DMS114 treated with DMSO at 0.1 percent for 48 hours (cell line): ENCODE data around the gene LSG1.

Source experiments
- DNase-seq: peaks from one replicate; lab custom pipeline; 2025; ENCODE audit not compliant: unreplicated experiment; lab: John Stamatoyannopoulos, UW

LSG1 gene

GRCh38 chr3:194671900-194672808 lies at the start of gene LSG1:
Gene LSG1 (minus strand): TSS chr3:194672191. CDS start chr3:194672162, 29 bp downstream.
- peak; percentile 97 for DNase-seq

DNA sequence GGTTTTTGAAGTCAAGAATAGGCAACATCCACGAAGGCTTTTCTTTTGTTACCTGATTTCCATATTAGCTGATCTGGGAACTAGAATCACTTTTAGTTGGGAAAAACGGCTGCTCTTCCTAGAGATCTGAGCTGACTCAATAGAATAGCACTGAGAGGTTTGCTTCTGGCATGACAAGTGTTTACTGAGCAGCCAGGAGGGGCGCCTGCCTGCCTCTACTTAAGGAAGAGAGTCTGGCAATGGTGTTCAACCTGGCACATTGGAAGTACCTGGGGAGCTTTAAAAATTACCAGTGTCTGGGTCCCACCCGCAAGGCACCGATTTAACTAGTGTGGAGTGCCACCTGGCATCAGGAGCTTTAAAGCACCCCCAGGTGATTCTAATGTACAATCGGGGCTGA lies 48.1 kb upstream of the LSG1 start:
- no peak for DNase-seq

- DNase-seq, result no peak
Measured at GRCh38 chr3:194718079-194718478, 46.1 kb upstream of the LSG1 start.

DNA sequence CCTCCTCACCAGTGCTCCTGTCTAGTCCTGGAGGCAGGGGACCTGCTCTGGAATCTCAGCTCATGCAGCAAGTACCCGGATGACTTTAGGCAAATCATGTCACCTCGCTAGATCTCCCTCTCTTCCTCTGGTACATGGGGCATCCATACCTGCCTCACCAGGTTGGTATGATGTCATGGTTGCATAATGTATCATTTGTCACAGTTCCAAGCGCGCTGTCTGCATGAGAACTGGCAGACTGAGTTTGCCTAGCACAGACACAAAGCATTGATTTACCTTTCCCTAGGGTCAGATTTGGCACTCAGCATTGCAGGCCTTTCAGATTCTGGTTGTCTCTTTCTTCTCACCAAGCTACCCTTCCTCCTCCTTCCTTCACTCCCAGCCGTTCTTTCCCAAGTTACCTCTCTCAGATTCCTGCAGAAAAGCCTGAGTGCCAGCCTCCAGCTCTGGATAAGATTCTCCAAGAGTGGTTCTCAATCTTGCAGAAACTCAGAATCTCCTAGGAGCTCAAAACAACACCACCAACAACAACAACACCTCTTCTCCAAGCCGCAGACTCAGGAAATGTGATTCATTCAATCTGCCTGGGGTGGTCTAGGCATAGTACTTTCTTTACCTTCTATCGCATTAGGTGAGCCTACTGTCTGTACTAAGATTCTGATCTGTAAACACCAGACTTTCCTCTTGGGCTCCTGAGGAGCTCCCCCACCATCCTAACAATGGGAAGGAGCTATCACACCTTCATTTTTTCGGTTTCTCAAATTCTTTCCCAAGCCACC lies 43.2 kb upstream of the LSG1 start:
- DNase-seq, result no peak

DNA sequence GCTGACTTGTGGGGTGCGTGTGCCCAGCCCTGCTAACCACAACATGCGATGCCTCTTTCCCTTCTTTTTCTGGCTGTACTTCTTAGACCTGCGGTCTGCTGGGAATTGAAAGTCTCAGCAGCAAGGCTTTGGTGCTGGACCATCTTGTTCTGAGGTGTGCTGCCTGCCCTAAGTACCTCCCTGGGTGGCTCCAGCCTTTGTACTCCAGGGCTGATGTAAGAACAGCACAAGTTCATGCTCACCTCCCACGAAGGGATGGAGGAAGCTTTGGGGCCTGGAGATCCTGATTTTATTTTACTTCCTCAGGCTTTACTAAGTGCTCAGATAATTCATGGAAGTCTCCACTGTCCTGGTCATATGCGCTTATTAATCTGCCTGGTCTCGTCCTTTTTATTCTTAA lies 42.6 kb upstream of the LSG1 start:
- DNase-seq, result no peak

- no peak for DNase-seq
Measured at GRCh38 chr3:194714137-194714455, 42.1 kb upstream of the LSG1 start.

DNA sequence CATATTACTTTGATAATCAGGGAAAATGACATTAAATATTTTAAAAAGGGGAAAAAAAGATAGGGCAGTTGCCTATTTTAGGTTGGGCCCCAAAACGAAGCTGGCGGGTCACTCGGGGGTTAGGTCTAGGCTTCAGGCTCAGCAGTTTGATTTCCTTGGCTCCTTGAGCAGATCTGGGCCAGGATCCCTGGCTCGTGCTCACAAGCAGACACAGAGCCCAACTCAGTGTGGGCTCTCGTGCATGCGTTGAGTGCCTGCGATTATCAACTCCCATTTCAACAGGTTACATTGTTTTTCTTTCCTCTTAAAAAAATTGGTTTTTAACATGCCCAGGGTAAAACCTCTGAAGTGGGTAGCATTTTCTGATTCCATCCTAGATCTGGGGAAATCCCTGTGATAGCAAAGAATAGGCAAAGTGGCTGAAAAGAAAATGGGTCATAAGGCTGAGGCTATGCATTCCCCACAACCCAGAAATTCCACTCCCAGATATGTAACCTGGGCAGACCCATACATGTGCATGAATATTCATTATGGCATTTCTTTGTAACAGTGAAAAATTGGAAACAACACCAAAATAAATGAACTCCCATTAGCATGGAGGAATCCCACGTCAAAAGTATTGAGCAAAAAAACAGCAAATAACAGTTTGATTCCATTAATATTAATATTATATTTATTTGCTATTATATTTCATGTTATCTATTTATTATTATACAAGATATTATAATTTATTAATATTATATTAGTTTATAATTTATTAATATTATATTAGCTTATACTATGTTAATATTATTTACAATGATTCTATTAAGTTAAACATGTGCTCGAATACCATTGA lies 41.5 kb upstream of the LSG1 start:
- no peak for DNase-seq

GRCh38 chr3:194711913-194712312 lies 39.9 kb upstream of the LSG1 start:
- DNase-seq, result no peak

GRCh38 chr3:194711286-194711685 lies 39.3 kb upstream of the LSG1 start:
- no peak for DNase-seq

GRCh38 chr3:194707147-194707540 lies 35.2 kb upstream of the LSG1 start:
- no peak for DNase-seq

GRCh38 chr3:194705761-194706160 lies 33.8 kb upstream of the LSG1 start:
- no peak for DNase-seq

GRCh38 chr3:194705227-194705626 lies 33.2 kb upstream of the LSG1 start:
- DNase-seq, result no peak

DNA sequence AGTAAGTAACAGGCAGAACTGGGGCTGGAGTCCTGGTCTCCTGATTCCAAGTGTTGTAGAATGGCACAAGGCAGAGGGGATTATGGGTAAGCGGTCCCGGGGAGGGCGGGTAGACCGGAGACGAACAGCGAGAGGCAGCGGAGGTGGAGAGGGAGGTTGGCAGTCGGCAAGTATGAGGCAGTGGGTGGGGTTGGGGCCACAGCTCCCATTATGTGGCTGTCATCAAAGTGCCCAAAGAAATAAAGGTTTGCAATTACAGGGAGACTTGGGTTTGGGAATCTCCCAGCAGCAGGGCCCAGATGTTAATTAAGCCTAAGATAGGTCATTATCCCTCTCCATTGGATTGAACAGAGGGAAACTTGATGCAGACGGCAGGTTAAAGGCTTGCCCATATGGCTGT lies 30.6 kb upstream of the LSG1 start:
- DNase-seq, result no peak

GRCh38 chr3:194696702-194697101 lies 24.7 kb upstream of the LSG1 start:
- DNase-seq, result no peak

DNA sequence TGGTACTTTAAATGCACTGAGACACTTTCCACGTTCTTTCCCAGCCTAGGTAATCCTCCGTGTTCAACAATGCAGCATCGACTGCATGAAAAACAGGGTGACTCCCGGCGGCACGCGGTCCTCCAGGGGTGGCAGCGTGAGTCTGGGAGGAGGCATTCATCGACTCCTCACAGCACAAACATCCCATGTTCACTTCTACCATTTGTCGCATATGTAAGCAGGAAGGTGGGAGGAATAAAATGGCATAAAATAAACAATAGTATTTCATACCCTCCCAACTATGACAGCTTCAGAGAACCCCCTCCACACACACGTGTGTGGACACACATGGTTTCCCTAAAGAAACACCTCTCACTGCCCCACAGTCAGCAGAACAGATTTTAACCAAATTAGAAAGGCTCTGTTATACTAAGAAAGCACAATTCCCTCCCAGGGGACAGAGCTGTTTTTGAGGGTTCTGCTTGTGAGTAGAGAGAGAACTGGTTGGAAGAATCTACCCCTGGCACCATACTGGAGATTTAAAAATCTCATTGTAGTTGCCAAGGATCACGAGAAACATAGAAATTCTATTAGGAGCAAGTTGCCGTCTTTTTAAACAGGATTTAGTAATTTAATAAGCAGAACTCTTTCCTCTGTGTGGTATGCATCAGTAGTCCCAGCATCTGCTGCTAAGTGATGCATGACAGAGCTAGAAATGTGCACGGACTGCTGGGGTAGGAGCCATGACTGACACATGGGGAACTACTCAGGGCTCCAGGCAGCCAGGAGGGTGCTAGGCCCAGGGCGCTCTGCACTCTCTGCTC lies 19.7 kb upstream of the LSG1 start:
- no peak for DNase-seq

GRCh38 chr3:194690501-194691372 lies 18.7 kb upstream of the LSG1 start:
- DNase-seq, result no peak

DNA sequence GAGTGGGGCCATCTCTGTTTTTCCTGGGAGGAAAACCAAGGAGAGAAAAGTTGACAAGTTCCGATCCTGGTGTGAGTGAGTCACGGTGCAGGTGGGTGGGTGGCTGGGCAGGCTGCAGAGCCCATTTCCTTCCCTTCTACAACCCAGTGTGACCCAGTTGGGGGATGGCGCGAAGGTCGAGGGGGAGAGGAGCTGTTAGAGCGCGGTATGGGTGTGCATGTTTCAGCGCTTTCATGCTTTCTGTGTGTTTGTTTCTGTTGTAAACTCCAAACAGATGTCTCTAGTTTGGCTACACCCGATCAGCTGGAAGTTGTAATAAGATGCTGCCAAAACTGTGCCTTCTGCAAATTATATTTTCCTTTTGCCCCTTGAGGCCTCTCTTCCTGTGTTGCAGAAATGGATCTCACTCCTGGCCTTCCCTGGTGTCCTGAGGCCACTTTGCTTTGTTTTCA lies 17.5 kb upstream of the LSG1 start:
- no peak for DNase-seq

GRCh38 chr3:194688946-194689345 lies 17.0 kb upstream of the LSG1 start:
- no peak for DNase-seq

- DNase-seq, result peak; percentile 3
Measured at GRCh38 chr3:194688200-194688740, 16.3 kb upstream of the LSG1 start.
